ENCODE measurements around the gene YIPF1. TPM values are rescaled to one million over a fixed set of nuclear protein-coding genes. Genes with fewer than 3 reads are reported as not detected.

Gene YIPF1
- total and polyA plus RNA-seq, 2 donors (not counting 1 experiment from before 2014, with no cell fraction given) = 13.9 to 15.8 TPM

GRCh38 chr1:53891678-53892077 is 2.1 kb upstream of the YIPF1 start:
- Histone ChIP-seq H4K20me1 (ENCODE audit: control insufficient read depth, insufficient read depth, low read length, poor library complexity, severe bottlenecking) (no peaks in the 10 kb centered on the region), H3K27me3 (replicated peaks in 1 of 4; ENCODE audit: control extremely low read depth in 1 of 4, control insufficient read depth in 3 of 4, insufficient read depth in 4 of 4, low read length in 3 of 4) (no peaks in the 10 kb centered on the region), H3K9me3 (ENCODE audit: control extremely low read depth in 1 of 3, control insufficient read depth in 2 of 3, insufficient read depth in 1 of 3, low read length in 2 of 3) (no peaks in the 10 kb centered on the region), H3K4me3 (ENCODE audit: control extremely low read depth in 1 of 5, extremely low read depth in 1 of 5, insufficient read depth in 1 of 5, low read depth in 2 of 5, low read length in 4 of 5) (no peak overlapping the region), H2AFZ (ENCODE audit: insufficient read depth, low read depth, low read length, poor library complexity, severe bottlenecking) (no peak overlapping the region), H3K27ac (ENCODE audit: low read length in 2 of 2) (no peak overlapping the region), H3K79me2 (ENCODE audit: control insufficient read depth, insufficient read depth, low read length) (peaks cover 4% of the 10 kb centered on the region), H3K9ac (ENCODE audit: low read length) (no peak overlapping the region), H3K4me1 (ENCODE audit: control insufficient read depth in 2 of 2, insufficient read depth in 2 of 2, low read length in 2 of 2) (peaks cover 19 to 27% of the 10 kb centered on the region in 2 donors), H3K36me3 (replicated peaks in 1 of 2; ENCODE audit: control extremely low read depth in 1 of 2, control insufficient read depth in 1 of 2, extremely low read depth in 1 of 2, insufficient read depth in 2 of 2, low read length in 1 of 2) (peaks cover 2 to 3% of the 10 kb centered on the region in 2 experiments), H3K4me2 (replicated peaks; ENCODE audit: low read depth, low read length, poor library complexity, severe bottlenecking) (no peak overlapping the region)
- no CpG with 5 or more reads among the region's 2 CpGs for WGBS (ENCODE audit: insufficient coverage)
- Mint-ChIP-seq H3K27me3 (peaks cover 10% of the 10 kb centered on the region), H3K4me3 (no peak overlapping the region), H3K4me1 (peaks cover 42% of the 10 kb centered on the region), H3K9me3 (ENCODE audit: insufficient read depth) (no peaks in the 10 kb centered on the region), H3K27ac (no peak overlapping the region)
- intact Hi-C loops (cut with micrococcal nuclease) = no loop called here
- TF ChIP-seq CTCF (IDR thresholded peaks at IDR 0.05) (no peak), EZH2 (IDR thresholded peaks at IDR 0.05; ENCODE audit: borderline replicate concordance, insufficient read depth, low read depth, low read length, poor library complexity, severe bottlenecking) (no peak)
- no peak for ATAC-seq (ENCODE audit: low read depth)
- ChIA-PET CTCF (no interaction called here), POLR2A (interaction anchor here (0.5 to 2.8 kb wide), 2 partner anchors 35 to 53 kb away, joined by 4 to 13 read pairs; partner anchors contain the start of gene IFT25)
- DNase-seq = no peak

- no peaks in the 10 kb centered on the region for H3K9me3 ChIP-seq (ENCODE audit: control extremely low read depth in 1 of 3, control insufficient read depth in 2 of 3, insufficient read depth in 1 of 3, low read length in 2 of 3)
- no peaks in the 10 kb centered on the region for H4K20me1 ChIP-seq (ENCODE audit: control insufficient read depth, insufficient read depth, low read length, poor library complexity, severe bottlenecking)
- Mint-ChIP-seq H3K27ac (no peak overlapping the region), H3K27me3 (peaks cover 10% of the 10 kb centered on the region), H3K4me1 (peaks cover 42% of the 10 kb centered on the region), H3K4me3 (peak overlapping the region; percentile 96), H3K9me3 (ENCODE audit: insufficient read depth) (no peaks in the 10 kb centered on the region)
- TF ChIP-seq CTCF (IDR thresholded peaks at IDR 0.05) = no peak
- no peak for TF ChIP-seq EZH2 (IDR thresholded peaks at IDR 0.05; ENCODE audit: borderline replicate concordance, insufficient read depth, low read depth, low read length, poor library complexity, severe bottlenecking)
- peaks cover 7% of the 10 kb centered on the region in 2 experiments for H3K36me3 ChIP-seq (replicated peaks in 1 of 2; ENCODE audit: control extremely low read depth in 1 of 2, control insufficient read depth in 1 of 2, extremely low read depth in 1 of 2, insufficient read depth in 2 of 2, low read length in 1 of 2)
- no peak overlapping the region for H3K27ac ChIP-seq (ENCODE audit: low read length in 2 of 2)
- no peak overlapping the region for H3K9ac ChIP-seq (ENCODE audit: low read length)
- POLR2A ChIA-PET = interaction anchor here (2.8 kb wide), 1 partner anchor 54 kb away, joined by 13 read pairs; the partner anchor contains the start of gene IFT25
- no peak overlapping the region for H3K4me3 ChIP-seq (ENCODE audit: control extremely low read depth in 1 of 5, extremely low read depth in 1 of 5, insufficient read depth in 1 of 5, low read depth in 2 of 5, low read length in 4 of 5)
- H2AFZ ChIP-seq (ENCODE audit: insufficient read depth, low read depth, low read length, poor library complexity, severe bottlenecking) = peak overlapping the region; percentile 79
- H3K79me2 ChIP-seq (ENCODE audit: control insufficient read depth, insufficient read depth, low read length) = peaks cover 4% of the 10 kb centered on the region
- intact Hi-C loops (cut with micrococcal nuclease) = no loop called here
- ATAC-seq (ENCODE audit: low read depth) (no peak), DNase-seq (no peak)
- no peak overlapping the region for H3K4me2 ChIP-seq (replicated peaks; ENCODE audit: low read depth, low read length, poor library complexity, severe bottlenecking)
- 100% methylated on average over 2 of the region's 2 CpGs for WGBS (ENCODE audit: insufficient coverage)
- no peaks in the 10 kb centered on the region for H3K27me3 ChIP-seq (replicated peaks in 1 of 4; ENCODE audit: control extremely low read depth in 1 of 4, control insufficient read depth in 3 of 4, insufficient read depth in 4 of 4, low read length in 3 of 4)
- peaks cover 19 to 27% of the 10 kb centered on the region in 2 donors for H3K4me1 ChIP-seq (ENCODE audit: control insufficient read depth in 2 of 2, insufficient read depth in 2 of 2, low read length in 2 of 2)
- CTCF ChIA-PET = interaction anchor here (0.6 to 1.6 kb wide), 3 partner anchors 29 to 69 kb away, joined by 4 to 6 read pairs (median 5); no protein-coding TSS in a partner anchor
Measured at GRCh38 chr1:53891018-53891417, 1.4 kb upstream of the YIPF1 start.

All from B cell (primary cell).